ENCODE results near the gene ZMYND19. TPM values are rescaled to one million over a fixed set of nuclear protein-coding genes. Genes with fewer than 3 reads are reported as not detected.

The ZMYND19 gene
- total and polyA plus RNA-seq, 2 of the 4 experiments (the other 2 are of a cell fraction): 14.3 to 21.4 TPM

- in situ Hi-C loops (cut with MboI; ENCODE audit: low sequenced_read_pairs) (no loop called here), intact Hi-C loops (cut with micrococcal nuclease) (no loop called here), dilution Hi-C loops (cut with HindIII; ENCODE audit: low sequenced_read_pairs, unreplicated experiment) (no loop called here)
- Histone ChIP-seq H3K4me1 (ENCODE audit: control insufficient read depth, insufficient read depth, low read length) (peaks cover 6% of the 10 kb centered on the region), H3K9ac (ENCODE audit: low read depth, low read length) (no peak overlapping the region), H3K4ac (ENCODE audit: low read depth, low read length) (no peak overlapping the region), H3K9me3 (ENCODE audit: control insufficient read depth, insufficient read depth, low read length) (no peaks in the 10 kb centered on the region), H4K8ac (ENCODE audit: low read depth in 2 of 2, low read length in 2 of 2) (no peak overlapping the region), H2BK20ac (ENCODE audit: low read depth, low read length) (no peak overlapping the region), H3K27me3 (ENCODE audit: control insufficient read depth, insufficient read depth, low read length) (no peaks in the 10 kb centered on the region), H3K14ac (replicated peaks; ENCODE audit: low read depth, low read length) (no peak overlapping the region), H3K4me3 (ENCODE audit: insufficient read depth, low read depth, low read length) (no peak overlapping the region), H3K27ac (ENCODE audit: insufficient read depth, low read length) (no peak overlapping the region), H3K36me3 (ENCODE audit: control insufficient read depth, insufficient read depth, low read length) (peaks cover 29% of the 10 kb centered on the region), H3K56ac (ENCODE audit: extremely low read depth, insufficient read depth, low read length) (no peak overlapping the region), H3K9me1 (ENCODE audit: insufficient read depth, low read length) (peaks cover 15% of the 10 kb centered on the region; the same call in 1 of the 2 replicates), H3K18ac (ENCODE audit: low read depth, low read length) (no peak overlapping the region), H2AFZ (replicated peaks; ENCODE audit: low read length, poor library complexity) (no peak overlapping the region), H3K79me1 (ENCODE audit: low read depth in 1 of 2, low read length in 2 of 2) (peaks cover 21 to 45% of the 10 kb centered on the region in 2 experiments), H4K5ac (ENCODE audit: low read depth, low read length) (no peak overlapping the region), H4K20me1 (ENCODE audit: insufficient read depth, low read length) (peaks cover 22% of the 10 kb centered on the region), H4K91ac (ENCODE audit: insufficient read depth, low read depth, low read length) (no peak overlapping the region), H2BK5ac (ENCODE audit: low read depth, low read length, poor library complexity, severe bottlenecking) (no peak overlapping the region), H2BK15ac (ENCODE audit: low read depth, low read length) (no peak overlapping the region), H3K23ac (ENCODE audit: low read depth, low read length) (no peak overlapping the region), H2AK5ac (ENCODE audit: low read depth, low read length) (no peak overlapping the region), H2AK9ac (replicated peaks; ENCODE audit: low read depth, low read length, poor library complexity) (peak overlapping the region; percentile 63), H2BK120ac (ENCODE audit: low read depth, low read length) (no peak overlapping the region), H3K4me2 (ENCODE audit: low read depth, low read length) (no peak overlapping the region)
- TF ChIP-seq RFX5 (IDR thresholded peaks at IDR 0.05; ENCODE audit: low read depth, low read length): no peak
- TF ChIP-seq RAD21 (IDR thresholded peaks at IDR 0.05; ENCODE audit: low read length): no peak
- no peak for TF ChIP-seq MAFK (IDR thresholded peaks at IDR 0.05; ENCODE audit: low read depth, low read length)
- no peak for TF ChIP-seq POLR2A (IDR thresholded peaks at IDR 0.05; ENCODE audit: low read depth, low read length)
- no peak for TF ChIP-seq NFE2L2 (IDR thresholded peaks at IDR 0.05; ENCODE audit: low read depth, low read length)
- no peak for TF ChIP-seq MAZ (IDR thresholded peaks at IDR 0.05; ENCODE audit: borderline replicate concordance, low read depth, low read length)
- no peak for TF ChIP-seq USF2 (IDR thresholded peaks at IDR 0.05; ENCODE audit: low read depth, low read length)
- no TSS peak for BruUV-seq (replicated peaks)
- CTCF ChIA-PET: no interaction called here
- WGBS, 2 experiments (ENCODE audit: extremely low coverage in 2 of 2, insufficient read length in 1 of 2): 95% methylated on average over 7 of the region's 23 CpGs; no CpG with 5 or more reads in 1 of the 2 experiments
- no peak for ATAC-seq (ENCODE audit: low read depth)
- POLR2A ChIA-PET (ENCODE audit: unreplicated experiment): no interaction called here
- no peak for DNase-seq
Measured at GRCh38 chr9:137580209-137580953, 9.9 kb downstream of the ZMYND19 start.
